ENCODE data around the gene MTCL1. TPM values are rescaled to one million over a fixed set of nuclear protein-coding genes. Genes with fewer than 3 reads are reported as not detected.

The MTCL1 gene
- polyA plus RNA-seq, 1 experiment = 29.8 TPM

DNA sequence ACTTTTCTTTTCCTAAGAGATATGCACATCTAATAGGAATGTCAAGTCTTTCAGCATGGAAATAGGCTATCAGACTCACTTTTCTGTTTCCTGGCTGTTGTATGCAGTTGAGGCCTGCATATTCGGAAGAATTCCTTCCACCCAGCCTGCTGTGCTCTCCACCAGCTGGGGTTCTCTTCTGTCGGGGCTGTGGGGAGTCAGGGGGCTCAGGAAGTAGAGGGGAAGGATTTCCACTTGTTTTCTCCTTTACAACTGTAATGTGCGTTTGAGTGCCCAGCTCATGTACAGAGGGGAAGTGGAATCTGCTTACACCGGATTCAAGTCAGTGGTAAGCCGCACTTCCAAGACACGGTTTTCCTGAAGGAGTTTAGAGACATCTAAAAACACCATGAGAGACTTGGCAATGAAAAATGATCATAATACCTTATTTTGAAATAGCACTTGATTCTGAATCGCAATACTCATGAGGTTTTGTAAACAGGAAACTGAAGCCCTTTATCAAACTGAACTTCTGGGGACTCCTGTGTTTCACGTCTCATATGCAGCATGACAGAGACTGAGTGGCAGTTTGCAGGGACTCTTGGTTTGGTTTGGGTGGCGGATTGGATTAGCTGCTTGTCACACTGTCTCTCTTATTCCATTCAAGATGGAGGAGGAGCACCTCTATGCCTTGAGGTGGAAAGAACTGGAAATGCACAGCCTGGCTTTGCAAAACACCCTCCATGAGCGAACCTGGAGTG, 90.4 kb downstream of the MTCL1 start:
- no peak for DNase-seq (ENCODE audit: low read depth)
- Histone ChIP-seq H3K27me3 (ENCODE audit: control insufficient read depth, insufficient read depth, low read length) (no peaks in the 10 kb centered on the region), H3K36me3 (ENCODE audit: control insufficient read depth, insufficient read depth, low read length) (peaks cover 16% of the 10 kb centered on the region), H3K4me3 (ENCODE audit: low read depth, low read length) (no peak overlapping the region)
- CTCF ChIA-PET = interaction anchor here (1.5 to 1.6 kb wide), 2 partner anchors 186 to 192 kb away, joined by 4 to 5 read pairs; no protein-coding TSS in a partner anchor
- TF ChIP-seq CTCF (IDR thresholded peaks at IDR 0.05; ENCODE audit: insufficient read depth, low read depth, low read length) = no peak
- POLR2A ChIA-PET = no interaction called here

- no peak for TF ChIP-seq CTCF (IDR thresholded peaks at IDR 0.05; ENCODE audit: insufficient read depth, low read depth, low read length)
- no peaks in the 10 kb centered on the region for H3K27me3 ChIP-seq (ENCODE audit: control insufficient read depth, insufficient read depth, low read length)
- CTCF ChIA-PET = interaction anchor here (0.7 to 0.9 kb wide), 2 partner anchors 142 to 162 kb away, joined by 3 read pairs; no protein-coding TSS in a partner anchor
- no peak for DNase-seq (ENCODE audit: low read depth)
- H3K4me3 ChIP-seq (ENCODE audit: low read depth, low read length) = no peak overlapping the region
- peaks cover 19% of the 10 kb centered on the region for H3K36me3 ChIP-seq (ENCODE audit: control insufficient read depth, insufficient read depth, low read length)
- POLR2A ChIA-PET = no interaction called here
These were observed 91.8 kb downstream of the MTCL1 start for GRCh38 chr18:8797206-8797605.

- no peak for TF ChIP-seq CTCF (IDR thresholded peaks at IDR 0.05; ENCODE audit: insufficient read depth, low read depth, low read length)
- POLR2A ChIA-PET = interaction anchor here (1.0 to 1.1 kb wide), 2 partner anchors 149 to 184 kb away, joined by 3 to 4 read pairs; no protein-coding TSS in a partner anchor
- Histone ChIP-seq H3K27me3 (ENCODE audit: control insufficient read depth, insufficient read depth, low read length) (no peaks in the 10 kb centered on the region), H3K4me3 (ENCODE audit: low read depth, low read length) (no peak overlapping the region), H3K36me3 (ENCODE audit: control insufficient read depth, insufficient read depth, low read length) (peaks cover 15% of the 10 kb centered on the region)
- CTCF ChIA-PET = interaction anchor here (0.6 to 1.6 kb wide), 3 partner anchors 33 to 139 kb away, joined by 3 to 5 read pairs (median 3); no protein-coding TSS in a partner anchor
- DNase-seq (ENCODE audit: low read depth) = no peak
These were observed 93.6 kb downstream of the MTCL1 start for GRCh38 chr18:8799001-8799400.

GRCh38 chr18:8799596-8800441, 94.5 kb downstream of the MTCL1 start:
- DNase-seq (ENCODE audit: low read depth) = peak; percentile 65
- Histone ChIP-seq H3K36me3 (ENCODE audit: control insufficient read depth, insufficient read depth, low read length) (peaks cover 16% of the 10 kb centered on the region), H3K4me3 (ENCODE audit: low read depth, low read length) (no peak overlapping the region), H3K27me3 (ENCODE audit: control insufficient read depth, insufficient read depth, low read length) (no peaks in the 10 kb centered on the region)
- POLR2A ChIA-PET = interaction anchor here (0.6 to 2.0 kb wide), 11 partner anchors 13 to 1191 kb away, joined by 3 to 27 read pairs (median 5); no protein-coding TSS in a partner anchor
- no peak for TF ChIP-seq CTCF (IDR thresholded peaks at IDR 0.05; ENCODE audit: insufficient read depth, low read depth, low read length)
- CTCF ChIA-PET = interaction anchor here (1.1 to 1.7 kb wide), 5 partner anchors 103 to 182 kb away, joined by 3 to 6 read pairs (median 5); no protein-coding TSS in a partner anchor

All from BJ (cell line).